IPS DF 6.9 (cell line): ENCODE measurements around the gene CCDC146.
"Not testable (repeated sequence)": the region's sequence is repeated elsewhere in the genome, so short reads cannot be mapped to it uniquely, and the experiment has no call there.

Experiments used
- DNase-seq: peaks from one replicate; pipeline ENCODE4 v3.0.0-alpha.2; 2013; ENCODE audit warnings: low read depth, low spot score
- H3K27ac ChIP-seq: one replicate; pipeline ENCODE4 v1.5.1; 2013; ENCODE audit warnings: low read length, control low read depth
- H3K27me3 ChIP-seq: 2 replicates; pipeline ENCODE4 v1.6.1; 2013; ENCODE audit warnings: mild to moderate bottlenecking, low read length; ENCODE audit not compliant: control insufficient read depth, insufficient read depth
- H3K36me3 ChIP-seq: 2 replicates; pipeline ENCODE4 v1.6.1; 2013; ENCODE audit warnings: low read length; ENCODE audit not compliant: control insufficient read depth, insufficient read depth
- H3K4me1 ChIP-seq: 2 replicates; pipeline ENCODE4 v1.6.1; 2013; ENCODE audit warnings: low read length; ENCODE audit not compliant: control insufficient read depth, insufficient read depth
- H3K4me3 ChIP-seq: 2 replicates; pipeline ENCODE4 v1.5.1; 2013; ENCODE audit warnings: mild to moderate bottlenecking, low read length
- H3K9me3 ChIP-seq: 2 replicates; pipeline ENCODE4 v1.6.1; 2013; ENCODE audit warnings: low read length, inconsistent platforms; ENCODE audit not compliant: control insufficient read depth, insufficient read depth
- WGBS: extraction: QIAGEN DNeasy Blood & Tissue Kit; methylation state at CpG from one replicate; pipeline ENCODE4 v1.1.7; 2013; ENCODE audit warnings: mixed read lengths, missing lambda C conversion rate; ENCODE audit not compliant: insufficient read length, insufficient coverage; 5-methylcytosine and 5-hydroxymethylcytosine counted together

The CCDC146 gene

GRCh38 chr7:77121860-77122681 lies at the start of gene CCDC146:
Gene CCDC146 (plus strand): TSS chr7:77122615. CDS start chr7:77167669, 45,054 bp downstream.
- peak; percentile 99 for DNase-seq
- not testable (repeated sequence) for H3K27ac ChIP-seq, H3K36me3 ChIP-seq, H3K27me3 ChIP-seq, H3K9me3 ChIP-seq, H3K4me1 ChIP-seq
- WGBS, result no CpG with 5 or more reads among the region's 50 CpGs
- peak within 1 kb of the TSS; percentile 89 for H3K4me3 ChIP-seq

- DNase-seq, H3K4me3 ChIP-seq, H3K27me3 ChIP-seq, H3K9me3 ChIP-seq, H3K4me1 ChIP-seq, H3K27ac ChIP-seq, H3K36me3 ChIP-seq: not testable (repeated sequence)
- no CpG with 5 or more reads among the region's 6 CpGs for WGBS
These were observed 47.5 kb upstream of the CCDC146 start for GRCh38 chr7:77074786-77075396.

- not testable (repeated sequence) for H3K27ac ChIP-seq
These were observed 45.4 kb upstream of the CCDC146 start for GRCh38 chr7:77077060-77077459.

GRCh38 chr7:77079112-77079511 lies 43.3 kb upstream of the CCDC146 start:
- not testable (repeated sequence) for H3K27me3 ChIP-seq, H3K4me3 ChIP-seq, H3K36me3 ChIP-seq, H3K9me3 ChIP-seq, DNase-seq, H3K27ac ChIP-seq, H3K4me1 ChIP-seq

More at GRCh38 chr7:77077060-77077459, 45.4 kb upstream of the CCDC146 start:
- DNase-seq, H3K9me3 ChIP-seq, H3K4me3 ChIP-seq, H3K36me3 ChIP-seq, H3K4me1 ChIP-seq, H3K27me3 ChIP-seq: not testable (repeated sequence)
- no CpG with 5 or more reads among the region's 5 CpGs for WGBS

GRCh38 chr7:77079624-77080023 lies 42.8 kb upstream of the CCDC146 start:
- H3K9me3 ChIP-seq, H3K27ac ChIP-seq, H3K27me3 ChIP-seq, H3K36me3 ChIP-seq, H3K4me1 ChIP-seq, DNase-seq, H3K4me3 ChIP-seq: not testable (repeated sequence)
- WGBS, result no CpG with 5 or more reads among the region's 5 CpGs

- not testable (repeated sequence) for H3K9me3 ChIP-seq, H3K4me1 ChIP-seq, H3K27me3 ChIP-seq, DNase-seq, H3K27ac ChIP-seq, H3K4me3 ChIP-seq, H3K36me3 ChIP-seq
- no CpG with 5 or more reads among the region's 2 CpGs for WGBS
These were observed 42.2 kb upstream of the CCDC146 start for GRCh38 chr7:77080236-77080635.

GRCh38 chr7:77082192-77082591 lies 40.2 kb upstream of the CCDC146 start:
- DNase-seq, H3K27me3 ChIP-seq, H3K4me3 ChIP-seq, H3K9me3 ChIP-seq, H3K4me1 ChIP-seq, H3K27ac ChIP-seq, H3K36me3 ChIP-seq: not testable (repeated sequence)
- no CpG with 5 or more reads among the region's 1 CpG for WGBS

GRCh38 chr7:77092301-77092700 lies 30.1 kb upstream of the CCDC146 start:
- not testable (repeated sequence) for H3K9me3 ChIP-seq, H3K27me3 ChIP-seq, H3K36me3 ChIP-seq, H3K4me3 ChIP-seq, H3K27ac ChIP-seq, DNase-seq, H3K4me1 ChIP-seq
- no CpG with 5 or more reads among the region's 2 CpGs for WGBS

- not testable (repeated sequence) for H3K27me3 ChIP-seq, H3K9me3 ChIP-seq, DNase-seq, H3K36me3 ChIP-seq, H3K4me1 ChIP-seq, H3K27ac ChIP-seq, H3K4me3 ChIP-seq
- no CpG with 5 or more reads among the region's 3 CpGs for WGBS
These were observed 21.9 kb upstream of the CCDC146 start for GRCh38 chr7:77100501-77100900.

- H3K4me3 ChIP-seq, H3K4me1 ChIP-seq, H3K27me3 ChIP-seq, H3K27ac ChIP-seq, H3K9me3 ChIP-seq, DNase-seq, H3K36me3 ChIP-seq: not testable (repeated sequence)
- no CpG with 5 or more reads among the region's 1 CpG for WGBS
These were observed 21.2 kb upstream of the CCDC146 start for GRCh38 chr7:77101187-77101586.

- not testable (repeated sequence) for DNase-seq, H3K4me1 ChIP-seq, H3K36me3 ChIP-seq, H3K4me3 ChIP-seq, H3K27me3 ChIP-seq, H3K27ac ChIP-seq, H3K9me3 ChIP-seq
These were observed 19.7 kb upstream of the CCDC146 start for GRCh38 chr7:77102671-77103070.
